Aortic smooth muscle cell (primary cell): ENCODE results near the gene TFIP11. TPM values are rescaled to one million over a fixed set of nuclear protein-coding genes. Genes with fewer than 3 reads are reported as not detected.

Experiments used
- total RNA-seq: library from RNA; depleted of rRNA; stranded (reverse); fragments of >200 nt; gene quantifications from 2 replicates; pipeline ENCODE4 v1.2.3, GENCODE V29; 2014

The TFIP11 gene
- total RNA-seq, result 29.8 and 36.2 TPM in 2 replicates

DNA sequence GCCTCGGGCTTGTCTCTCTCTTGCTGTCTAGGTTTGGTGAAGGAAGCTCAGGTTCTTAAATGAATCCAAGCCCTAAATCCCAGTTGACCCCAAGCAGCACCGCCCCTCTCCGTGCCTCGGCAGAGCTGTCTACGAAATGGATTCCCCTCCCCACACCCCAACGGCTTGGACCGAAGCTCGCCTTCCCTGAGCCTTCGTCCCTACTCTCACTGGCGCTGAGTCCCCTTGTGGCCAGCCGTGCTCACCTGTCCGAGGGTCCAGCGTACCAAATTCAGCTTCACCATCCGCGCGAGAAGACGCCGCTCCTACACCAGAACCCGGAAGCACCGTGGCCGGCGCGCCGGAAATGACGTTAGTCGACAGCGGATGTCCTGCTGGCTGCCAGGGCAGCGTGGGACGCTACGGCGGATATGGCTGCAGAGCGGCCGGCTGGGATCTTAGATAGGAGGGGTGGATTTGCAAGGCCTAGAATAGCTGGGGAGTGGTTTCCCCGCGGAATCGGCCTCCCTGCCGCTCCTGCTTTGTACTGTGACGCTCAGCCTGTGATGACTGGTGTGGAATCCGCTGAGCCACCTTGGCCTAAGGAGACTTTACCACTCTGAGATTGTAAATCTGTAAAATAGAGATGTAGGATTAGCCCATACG is at the start of gene TFIP11:
TFIP11 (minus strand) TSS at position 325 of the 645 bp plus-strand sequence. CDS start 2,201 bp downstream, outside the sequence.

DNA sequence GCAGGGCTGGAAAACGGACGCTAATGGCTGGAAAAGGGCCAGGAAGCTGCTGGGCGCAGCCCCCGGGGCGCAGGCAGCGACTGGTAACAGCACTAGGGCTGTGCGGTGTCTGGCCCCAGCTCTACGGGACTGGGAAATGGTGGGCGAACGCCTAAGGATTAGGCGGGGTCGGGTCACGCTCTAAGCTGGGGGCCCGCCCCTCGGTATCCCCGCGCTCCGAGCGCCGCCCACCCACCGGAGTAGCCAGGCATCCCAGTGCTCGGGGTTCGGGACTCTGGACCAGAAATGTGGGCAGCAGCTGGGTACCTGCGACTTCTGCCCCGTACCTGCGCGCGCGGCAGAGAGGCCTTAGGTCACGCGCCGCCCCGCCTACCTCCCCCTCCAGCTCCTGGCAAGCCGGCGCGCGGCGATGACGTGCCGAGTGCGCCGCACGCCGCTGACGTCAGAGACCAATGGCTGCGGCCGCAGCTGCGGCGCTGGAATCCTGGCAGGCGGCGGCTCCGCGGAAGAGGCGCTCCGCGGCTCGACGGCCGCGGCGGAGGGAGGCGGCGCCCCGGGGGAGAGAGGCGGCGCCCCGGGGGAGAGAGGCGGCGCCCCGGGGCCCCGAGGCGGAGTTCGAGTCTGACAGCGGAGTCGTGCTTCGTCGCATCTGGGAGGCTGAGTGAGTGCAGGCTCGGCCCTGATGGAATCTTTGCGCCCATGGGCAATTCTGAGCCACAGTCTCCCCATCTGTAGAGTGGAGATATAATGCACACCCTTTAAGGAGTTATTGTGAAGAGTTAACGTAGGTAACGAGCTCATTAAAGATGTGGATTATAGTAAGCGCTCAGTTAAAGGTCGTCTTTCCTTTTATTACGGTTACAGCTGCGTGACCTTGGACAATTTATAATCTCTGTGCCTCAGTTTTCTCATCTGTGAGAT is 28.6 kb downstream of the TFIP11 start, which contains the start of the genes HPS4 and SRRD:
HPS4 (minus strand) TSS at position 345 of the 921 bp plus-strand sequence. CDS start 2,021 bp downstream, outside the sequence.
SRRD (plus strand) TSS at position 439 of the 921 bp plus-strand sequence; CDS start at position 453, 14 bp downstream.

Other genes with a start within 250 kb of the TFIP11 start
- 1.8 TPM in 2 replicates for gene ASPHD2, start 83.2 kb downstream of the TFIP11 start, total RNA-seq
- gene HPS4, start 28.7 kb downstream of the TFIP11 start, total RNA-seq, result 20.3 and 26.9 TPM in 2 replicates
- 9.4 and 11.5 TPM in 2 replicates for gene SRRD, start 28.6 kb downstream of the TFIP11 start, total RNA-seq
- gene TPST2, start 77.7 kb upstream of the TFIP11 start, total RNA-seq, result 18.9 and 23.4 TPM in 2 replicates
- not detected in 2 replicates for gene CRYBB1, start 105.6 kb upstream of the TFIP11 start, total RNA-seq
- gene CRYBA4, start 109.5 kb upstream of the TFIP11 start, total RNA-seq, result not detected in 2 replicates
- 0.53 and 0.75 TPM in 2 replicates for gene MIAT, start 145.1 kb upstream of the TFIP11 start, total RNA-seq